ENCODE results near the gene TLL1. TPM values are rescaled to one million over a fixed set of nuclear protein-coding genes. Genes with fewer than 3 reads are reported as not detected.

Gene TLL1
- total RNA-seq, 1 donor from 2014 or later, result 0.05 TPM

- intact Hi-C loops (cut with micrococcal nuclease), result no loop called here
These were observed 6.6 kb downstream of the TLL1 start for GRCh38 chr4:165879641-165880040.

DNA sequence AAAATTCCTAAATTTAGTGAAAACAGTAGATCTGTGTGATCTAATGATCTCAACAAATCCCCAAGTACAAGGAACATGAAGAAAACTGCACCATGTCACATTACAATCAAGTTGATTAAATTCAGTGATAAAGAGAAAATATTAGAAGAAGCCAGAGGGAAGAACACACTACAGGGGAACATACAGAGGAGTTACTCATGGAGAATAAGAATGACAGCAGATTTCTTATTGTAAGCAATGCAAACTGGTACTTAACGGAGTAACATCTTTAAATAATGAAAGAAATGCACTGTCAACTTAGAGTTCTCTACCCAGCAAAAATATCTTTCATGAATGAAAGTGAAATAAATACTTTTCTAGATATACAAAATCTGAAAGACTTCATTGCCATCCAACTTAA is 21.1 kb downstream of the TLL1 start:
- intact Hi-C loops (cut with micrococcal nuclease), result no loop called here

DNA sequence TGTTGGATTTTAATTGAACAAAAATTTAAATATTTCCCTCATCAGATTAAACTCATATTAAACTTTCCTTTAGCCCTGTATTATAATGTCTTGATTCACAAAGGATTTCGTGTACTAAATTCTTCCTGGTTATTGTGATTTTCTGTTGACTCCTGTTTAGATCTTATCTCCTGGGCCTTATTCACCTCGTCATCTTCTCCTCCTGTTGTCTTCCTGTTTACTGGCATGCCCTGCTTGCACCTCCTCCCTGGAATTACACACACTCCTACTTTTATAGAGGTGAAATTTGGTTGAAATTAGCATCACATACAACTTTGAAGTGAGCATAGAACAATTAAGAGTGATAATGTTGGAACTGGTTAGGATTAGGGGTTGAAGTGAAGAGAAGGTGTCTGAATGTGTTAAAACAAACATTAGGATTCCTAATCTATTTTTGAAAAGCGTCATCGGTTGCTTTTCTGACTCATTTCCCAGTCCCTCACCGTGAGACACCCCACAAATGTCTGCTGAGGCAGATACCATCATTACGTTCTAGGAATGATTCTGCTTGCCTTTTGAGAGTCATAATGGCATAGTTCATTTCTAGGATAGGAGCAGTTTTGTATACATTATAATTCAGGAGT is 32.5 kb downstream of the TLL1 start:
- intact Hi-C loops (cut with micrococcal nuclease), result no loop called here

GRCh38 chr4:165906272-165906671 is 33.2 kb downstream of the TLL1 start:
- intact Hi-C loops (cut with micrococcal nuclease), result no loop called here

DNA sequence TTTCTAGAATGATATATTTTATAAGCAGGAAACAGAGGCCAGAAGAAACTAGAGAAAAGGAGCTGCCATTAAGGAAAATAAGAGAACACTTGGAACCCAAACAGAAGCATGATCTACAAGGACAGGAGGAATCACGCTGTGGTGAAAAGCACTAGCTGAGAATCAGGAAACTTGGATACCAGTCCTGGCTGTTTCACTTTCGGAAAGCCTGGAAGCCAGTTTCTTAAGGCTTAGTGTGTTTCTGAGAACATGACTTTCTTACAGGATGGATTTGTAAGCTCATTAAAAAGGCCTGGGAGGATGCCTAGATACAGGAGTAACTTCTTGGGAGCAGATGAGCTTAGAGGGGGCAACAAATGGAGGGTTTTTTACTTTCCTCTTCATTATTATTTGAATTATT is 36.9 kb downstream of the TLL1 start:
- intact Hi-C loops (cut with micrococcal nuclease), result no loop called here

GRCh38 chr4:165915215-165915614 is 42.2 kb downstream of the TLL1 start:
- intact Hi-C loops (cut with micrococcal nuclease), result no loop called here

GRCh38 chr4:165921546-165921945 is 48.5 kb downstream of the TLL1 start:
- intact Hi-C loops (cut with micrococcal nuclease), result no loop called here

GRCh38 chr4:165922747-165923146 is 49.7 kb downstream of the TLL1 start:
- intact Hi-C loops (cut with micrococcal nuclease), result no loop called here

DNA sequence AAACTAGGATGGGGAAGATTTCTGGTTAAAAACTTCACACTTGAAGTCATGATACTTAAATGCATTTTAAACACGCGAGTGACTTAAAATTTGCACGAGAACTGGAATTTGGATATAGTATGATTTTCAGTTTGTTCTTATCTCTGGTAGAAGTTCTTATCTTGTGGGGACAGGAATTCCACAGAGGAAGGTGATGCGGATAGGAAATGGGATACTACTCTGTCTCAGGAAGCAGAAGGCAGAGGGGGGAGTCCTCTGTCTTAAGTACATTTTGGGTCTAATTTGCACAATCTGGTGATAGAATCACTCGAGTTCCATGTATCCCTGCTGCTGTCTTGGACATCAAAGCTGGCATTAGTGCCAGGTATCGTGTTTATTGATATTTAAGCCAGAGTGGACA is 53.3 kb downstream of the TLL1 start:
- intact Hi-C loops (cut with micrococcal nuclease), result no loop called here

GRCh38 chr4:165927366-165927765 is 54.3 kb downstream of the TLL1 start:
- intact Hi-C loops (cut with micrococcal nuclease), result no loop called here

GRCh38 chr4:165927815-165928214 is 54.8 kb downstream of the TLL1 start:
- intact Hi-C loops (cut with micrococcal nuclease), result no loop called here

- intact Hi-C loops (cut with micrococcal nuclease), result no loop called here
These were observed 55.6 kb downstream of the TLL1 start for GRCh38 chr4:165928601-165929000.

DNA sequence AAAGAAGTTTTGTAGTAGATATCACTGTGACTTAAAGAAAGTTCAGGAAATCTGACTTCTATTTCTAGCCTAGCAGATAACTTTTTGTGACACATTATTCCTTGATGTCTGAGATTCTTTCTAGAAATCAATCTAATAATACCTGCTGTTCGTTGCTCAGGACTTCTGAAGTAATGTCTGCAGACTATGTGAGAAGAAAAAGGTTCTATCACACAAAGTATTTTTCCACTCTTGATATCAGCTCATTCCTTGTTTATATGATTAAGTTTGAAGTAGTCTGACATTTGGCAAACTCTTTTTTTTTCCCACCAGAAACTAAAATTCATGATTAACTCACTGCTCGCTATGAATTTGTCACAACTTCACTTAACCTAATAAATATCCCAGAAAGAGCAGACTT is 56.6 kb downstream of the TLL1 start:
- intact Hi-C loops (cut with micrococcal nuclease), result no loop called here

DNA sequence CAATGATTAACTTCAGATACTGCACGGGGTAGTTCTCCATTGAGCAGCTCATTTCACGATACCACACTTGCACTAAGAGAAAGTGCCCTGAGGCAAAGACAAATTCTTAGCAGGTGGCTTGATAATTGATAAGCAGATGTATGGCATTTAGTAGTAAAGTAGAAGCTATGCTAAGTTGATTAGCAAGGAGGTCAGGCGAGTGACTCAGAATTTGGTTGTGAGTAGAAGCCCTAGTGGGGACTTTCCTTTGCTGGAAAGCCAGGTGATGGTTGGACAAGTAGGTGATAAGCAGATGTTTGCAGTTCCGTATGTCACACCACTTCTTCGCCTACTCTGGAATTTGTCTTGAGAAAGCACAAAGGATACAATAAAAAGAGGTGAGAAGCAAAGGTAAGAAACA is 58.7 kb downstream of the TLL1 start:
- intact Hi-C loops (cut with micrococcal nuclease), result no loop called here

DNA sequence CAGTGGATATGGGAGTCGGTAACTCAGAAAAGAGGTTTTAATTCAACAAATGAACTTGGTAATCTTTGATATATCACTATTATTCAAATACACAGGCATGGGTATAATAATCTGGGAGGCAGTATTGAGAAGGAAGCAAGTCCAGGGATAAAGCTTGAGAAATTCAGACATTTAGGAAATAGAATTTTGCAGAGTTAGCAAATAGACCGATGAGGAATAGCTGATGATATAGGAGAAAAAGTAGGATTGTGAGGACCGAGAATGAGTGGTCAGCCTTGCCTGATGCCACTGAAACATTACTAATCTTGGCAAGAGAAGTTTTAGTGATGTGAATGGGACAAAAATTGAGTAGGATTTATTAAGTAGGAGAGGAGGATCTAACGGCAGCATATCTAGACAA is 71.9 kb downstream of the TLL1 start:
- intact Hi-C loops (cut with micrococcal nuclease), result no loop called here

DNA sequence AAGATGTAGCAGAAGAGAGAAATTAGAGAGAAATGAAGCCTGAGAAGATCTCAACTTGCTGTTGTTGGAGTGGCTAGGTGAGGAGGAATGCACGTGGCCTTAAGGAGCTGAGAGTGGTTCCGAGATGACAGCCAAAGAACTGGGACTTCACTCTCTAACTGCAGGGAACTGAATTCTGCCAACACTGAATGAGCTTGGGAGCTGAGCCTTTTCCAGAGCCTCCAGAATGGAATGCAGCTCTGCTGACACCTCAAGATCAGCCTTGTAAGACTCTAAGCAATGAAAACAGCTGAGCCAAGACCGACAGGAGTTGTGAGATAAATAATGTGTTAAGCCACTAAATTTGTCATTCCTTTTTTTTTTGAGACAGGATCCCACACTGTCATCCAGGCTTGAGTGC is 73.0 kb downstream of the TLL1 start:
- intact Hi-C loops (cut with micrococcal nuclease), result no loop called here

DNA sequence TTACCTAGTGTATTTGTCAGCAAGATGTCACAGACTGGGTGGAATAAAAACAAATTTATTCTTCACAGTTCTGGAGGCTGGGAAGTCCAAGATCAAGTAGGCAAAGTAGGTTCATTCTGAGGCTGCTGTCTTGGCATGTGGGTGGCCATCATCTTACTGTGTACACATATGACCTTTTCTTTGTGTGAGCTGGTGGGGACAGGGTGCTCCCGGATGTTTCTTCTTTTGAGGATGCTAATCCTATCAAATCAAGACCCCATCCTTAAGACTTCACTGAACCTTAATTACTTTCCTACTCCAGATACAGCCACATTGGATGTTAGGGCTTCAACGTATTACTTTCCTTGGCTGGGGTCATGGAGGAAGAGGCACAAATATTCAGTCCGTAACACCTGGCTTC is 74.0 kb downstream of the TLL1 start:
- intact Hi-C loops (cut with micrococcal nuclease), result no loop called here

DNA sequence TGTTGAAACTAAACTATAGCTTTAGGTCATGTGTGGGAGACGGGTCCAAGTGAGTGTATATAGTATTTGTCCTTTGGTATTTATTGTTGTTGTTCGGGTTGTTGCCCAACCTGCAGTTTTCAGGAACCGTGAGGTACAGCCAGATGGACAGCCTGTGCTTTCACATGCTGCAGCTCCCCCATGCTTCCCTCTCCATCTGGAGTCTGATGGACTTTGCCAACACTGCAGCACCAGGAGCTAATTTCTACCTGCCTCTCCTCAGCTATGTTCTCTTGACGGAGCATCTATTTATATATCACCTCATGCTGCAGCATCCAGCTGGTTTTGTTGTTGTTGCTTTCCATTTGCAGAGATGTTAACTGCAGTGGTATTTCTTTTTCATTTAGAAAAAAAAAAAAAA is 80.1 kb downstream of the TLL1 start:
- intact Hi-C loops (cut with micrococcal nuclease), result no loop called here

DNA sequence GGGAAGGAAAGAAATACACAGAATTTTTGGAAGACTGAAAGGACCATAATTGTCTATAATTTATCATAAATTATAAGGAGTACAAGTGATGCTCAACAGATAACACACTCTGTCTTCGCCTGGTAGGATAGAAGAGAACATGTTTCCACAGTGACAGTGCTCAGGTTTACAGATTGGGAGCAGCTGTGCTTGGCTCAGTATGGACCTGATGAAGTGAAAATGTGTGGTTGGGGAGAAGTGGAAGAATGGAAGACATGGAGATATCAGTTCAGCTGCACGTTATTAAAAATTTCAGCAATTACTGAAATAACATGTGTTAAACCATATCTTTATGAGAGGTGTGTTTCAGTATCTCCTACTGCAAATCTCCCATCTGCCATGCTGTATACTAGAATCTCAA is 90.6 kb downstream of the TLL1 start:
- intact Hi-C loops (cut with micrococcal nuclease), result no loop called here

- intact Hi-C loops (cut with micrococcal nuclease), result no loop called here
These were observed 91.6 kb downstream of the TLL1 start for GRCh38 chr4:165964591-165964990.

- intact Hi-C loops (cut with micrococcal nuclease), result no loop called here
These were observed 92.5 kb downstream of the TLL1 start for GRCh38 chr4:165965503-165965902.

- intact Hi-C loops (cut with micrococcal nuclease), result no loop called here
These were observed 93.8 kb downstream of the TLL1 start for GRCh38 chr4:165966833-165967232.

- intact Hi-C loops (cut with micrococcal nuclease), result no loop called here
These were observed 94.4 kb downstream of the TLL1 start for GRCh38 chr4:165967486-165967885.
